CD14-positive monocyte (primary cell): Measurements from ENCODE around the gene IL1RL2. TPM values are rescaled to one million over a fixed set of nuclear protein-coding genes. Genes with fewer than 3 reads are reported as not detected.

ENCODE experiments used
- DNase-seq, 3 donors: peaks; one replicate each; pipeline ENCODE4 v3.0.0-alpha.2; 2011 to 2022
- H2AFZ ChIP-seq: 2 replicates; pipeline ENCODE4 v1.6.0; 2012; ENCODE audit warnings: mild to moderate bottlenecking, low read depth, low read length, inconsistent platforms; ENCODE audit not compliant: insufficient read depth, poor library complexity, severe bottlenecking
- H3K27ac ChIP-seq, 2 donors: 1 replicate in 1 of 2; 2 replicates in 1 of 2; pipeline ENCODE4 v1.5.1; 2012 to 2013; ENCODE audit warnings: low read length in 2 of 2, control low read depth in 1 of 2, inconsistent platforms in 1 of 2, low read depth in 1 of 2, mild to moderate bottlenecking in 1 of 2
- H3K27me3 ChIP-seq, 2 donors: one replicate each; pipeline versions ENCODE4 v1.6.0 to v1.6.1; 2011 to 2013; ENCODE audit warnings: low read length in 2 of 2; ENCODE audit not compliant: control insufficient read depth in 2 of 2, insufficient read depth in 2 of 2
- H3K36me3 ChIP-seq, 2 donors: replicated peaks in 1 of 2; 1 replicate in 1 of 2; 2 replicates in 1 of 2; pipeline versions ENCODE4 v1.5.1 to v1.6.1; 2012 to 2013; ENCODE audit warnings: low read length in 2 of 2, control low read depth in 1 of 2, inconsistent platforms in 1 of 2, mild to moderate bottlenecking in 1 of 2; ENCODE audit not compliant: insufficient read depth in 2 of 2, control insufficient read depth in 1 of 2
- H3K4me1 ChIP-seq, 2 donors: 1 replicate in 1 of 2; 2 replicates in 1 of 2; pipeline versions ENCODE4 v1.5.1 to v1.6.1; 2012 to 2013; ENCODE audit warnings: low read length in 2 of 2, control low read depth in 1 of 2, inconsistent platforms in 1 of 2, mild to moderate bottlenecking in 1 of 2, moderate library complexity in 1 of 2; ENCODE audit not compliant: insufficient read depth in 2 of 2, control insufficient read depth in 1 of 2
- H3K4me2 ChIP-seq: replicated peaks from 2 replicates; pipeline ENCODE3; 2012; ENCODE audit warnings: low read length, moderate library complexity, mild to moderate bottlenecking; ENCODE audit not compliant: poor library complexity, severe bottlenecking; ENCODE audit errors: extremely low read depth
- H3K4me3 ChIP-seq, 3 experiments: fragments of 200-600 bp in 1 of 3; sonication (generic) in 1 of 3; replicated peaks in 1 of 3; 1 replicate in 2 of 3; 2 replicates in 1 of 3; pipeline ENCODE4 v1.5.1; 2011 to 2013; ENCODE audit warnings: low read length in 3 of 3, mild to moderate bottlenecking in 3 of 3, control low read depth in 2 of 3, low read depth in 2 of 3, inconsistent platforms in 1 of 3, moderate library complexity in 1 of 3
- H3K79me2 ChIP-seq: 2 replicates; pipeline ENCODE4 v1.6.0; 2012; ENCODE audit warnings: mild to moderate bottlenecking, control low read depth, inconsistent platforms, low read length, moderate library complexity; ENCODE audit not compliant: insufficient read depth
- H3K9ac ChIP-seq: 2 replicates; pipeline ENCODE4 v1.6.0; 2017; ENCODE audit warnings: low read length, mild to moderate bottlenecking; ENCODE audit not compliant: insufficient read depth, poor library complexity, severe bottlenecking
- H3K9me3 ChIP-seq, 2 donors: replicated peaks in 1 of 2; 1 replicate in 1 of 2; 2 replicates in 1 of 2; pipeline versions ENCODE4 v1.5.1 to v1.6.1; 2012 to 2013; ENCODE audit warnings: low read length in 2 of 2, control low read depth in 1 of 2; ENCODE audit not compliant: control insufficient read depth in 1 of 2, insufficient read depth in 1 of 2
- H4K20me1 ChIP-seq: 2 replicates; pipeline ENCODE4 v1.6.0; 2012; ENCODE audit warnings: mild to moderate bottlenecking, low read length, control low read depth, moderate library complexity; ENCODE audit not compliant: insufficient read depth
- H3K27ac Mint-ChIP-seq, 7 donors: one replicate each; pipeline ENCODE4 v1.8.0; 2020; ENCODE audit warnings: mild to moderate bottlenecking in 7 of 7, mixed read lengths in 7 of 7, moderate library complexity in 6 of 7, inconsistent platforms in 2 of 7
- H3K27me3 Mint-ChIP-seq, 3 donors: one replicate each; pipeline ENCODE4 v1.8.0; 2021 to 2022; ENCODE audit warnings: low read depth in 3 of 3, mild to moderate bottlenecking in 3 of 3, mixed read lengths in 3 of 3, moderate library complexity in 3 of 3, inconsistent platforms in 1 of 3
- H3K36me3 Mint-ChIP-seq, 2 donors: one replicate each; pipeline ENCODE4 v1.8.0; 2020; ENCODE audit warnings: mixed read lengths in 2 of 2, inconsistent platforms in 1 of 2, mild to moderate bottlenecking in 1 of 2
- H3K4me1 Mint-ChIP-seq: one replicate; pipeline ENCODE4 v1.8.0; 2020; ENCODE audit warnings: mild to moderate bottlenecking, mixed read lengths
- H3K4me3 Mint-ChIP-seq, 2 donors: one replicate each; pipeline ENCODE4 v1.8.0; 2020; ENCODE audit warnings: mild to moderate bottlenecking in 2 of 2, mixed read lengths in 2 of 2, moderate library complexity in 1 of 2
- H3K9me3 Mint-ChIP-seq, 7 donors: one replicate each; pipeline ENCODE4 v1.8.0; 2020 to 2022; ENCODE audit warnings: mixed read lengths in 7 of 7, mild to moderate bottlenecking in 6 of 7, moderate library complexity in 6 of 7, inconsistent platforms in 2 of 7
- CTCF ChIP-seq: fragments of 200-600 bp; IDR thresholded peaks from one replicate; pipeline ENCODE4 v1.8.0; 2022; ENCODE audit warnings: antibody characterized with exemption, mild to moderate bottlenecking
- WGBS: methylation state at CpG from one replicate; pipeline ENCODE4 v1.1.5; 2013; ENCODE audit warnings: missing lambda C conversion rate; ENCODE audit not compliant: insufficient coverage; 5-methylcytosine and 5-hydroxymethylcytosine counted together
- intact Hi-C, 2 donors: fragments of 100-400 bp; cut with micrococcal nuclease; formaldehyde crosslinking; loops; one replicate each; pipeline versions ENCODE4 v1.15.0 to v1.15.1; 2023
- polyA plus RNA-seq, 3 donors: library from polyadenylated mRNA; depleted of rRNA in 1 of 3; unstranded in 2 of 3; stranded (reverse) in 1 of 3; fragments of 300-500 nt in 2 of 3; fragments of >200 nt in 1 of 3; fragmentation: Illumina TruSeq in 2 of 3; gene quantifications; 1 replicate in 2 of 3; 2 replicates in 1 of 3; pipeline ENCODE4 v1.2.3, GENCODE V29; 2012 to 2021

IL1RL2 gene
- polyA plus RNA-seq, 3 donors = 0.07 to 1.5 TPM; not detected in 1

- Mint-ChIP-seq H3K9me3 (peaks cover 0 to 8% (median 0%) of the 10 kb centered on the region in 7 donors), H3K27me3 (peaks cover 59 to 70% (median 66%) of the 10 kb centered on the region in 3 donors), H3K36me3 (peaks cover 4 to 10% of the 10 kb centered on the region in 2 donors), H3K27ac (no peak overlapping the region), H3K4me3 (peak overlapping the region in 1 of 2 donors; percentile 77), H3K4me1 (peaks cover 29% of the 10 kb centered on the region)
- H3K36me3 ChIP-seq = no peaks in the 10 kb centered on the region
- peaks cover 35 to 38% of the 10 kb centered on the region in 2 donors for H3K4me1 ChIP-seq
- no peak overlapping the region for H3K4me3 ChIP-seq
- H4K20me1 ChIP-seq = peaks cover 6% of the 10 kb centered on the region
- intact Hi-C loops = no loop called here
- no peak overlapping the region for H3K27ac ChIP-seq
- no peak overlapping the region for H2AFZ ChIP-seq
- H3K9ac ChIP-seq = no peak overlapping the region
- no peak for DNase-seq
- no peaks in the 10 kb centered on the region for H3K9me3 ChIP-seq
- WGBS = 94% methylated on average over 4 of the region's 5 CpGs
- no peak overlapping the region for H3K4me2 ChIP-seq
- H3K27me3 ChIP-seq = peaks cover 62 to 77% of the 10 kb centered on the region in 2 donors
- H3K79me2 ChIP-seq = no peaks in the 10 kb centered on the region
- TF ChIP-seq CTCF = no peak
These were observed 102.3 kb downstream of the IL1RL2 start for GRCh38 chr2:102289129-102289528.

Other genes with a start within 250 kb of the IL1RL2 start
- gene IL1R2, start 195.1 kb upstream of the IL1RL2 start, polyA plus RNA-seq = 10 to 100 TPM in 1 of 3 donors, 1 to 10 TPM in 2; 5.9 to 12.0 (median 6.2) TPM
- gene IL1R1, start 44.3 kb upstream of the IL1RL2 start, polyA plus RNA-seq = 1 to 10 TPM; 1.8 to 2.7 (median 2.6) TPM
- not detected for gene IL1RL1, start 124.5 kb downstream of the IL1RL2 start, polyA plus RNA-seq
- gene IL18R1, start 168.8 kb downstream of the IL1RL2 start, polyA plus RNA-seq = under 1 TPM; 0.03 to 0.15 (median 0.11) TPM
- under 1 TPM in 1 of 3 donors, not detected in 2; 0.24 TPM for gene IL18RAP, start 236.1 kb downstream of the IL1RL2 start, polyA plus RNA-seq